Breast epithelium (tissue), 4 donors: ENCODE measurements around the gene SWSAP1. TPM values are rescaled to one million over a fixed set of nuclear protein-coding genes. Genes with fewer than 3 reads are reported as not detected.
A peak's percentile ranks its signal among the peaks of the same experiment; 100 is the strongest.
"Not testable (repeated sequence)": the region's sequence is repeated elsewhere in the genome, so short reads cannot be mapped to it uniquely, and the experiment has no call there.

Source experiments
- DNase-seq, 2 donors: peaks; one replicate each; pipeline ENCODE4 v3.0.0-alpha.2; 2019; ENCODE audit warnings: low spot score in 2 of 2
- H3K27ac ChIP-seq, 2 donors: fragments of 200-600 bp; sonication (generic) in 1 of 2; one replicate each; pipeline ENCODE4 v1.5.1; 2016 to 2019; ENCODE audit warnings: mild to moderate bottlenecking in 1 of 2
- H3K27me3 ChIP-seq, 2 donors: fragments of 200-600 bp; sonication (generic) in 1 of 2; one replicate each; pipeline versions ENCODE4 v1.5.1 to v1.6.0; 2017 to 2019; ENCODE audit warnings: control low read depth in 1 of 2, mild to moderate bottlenecking in 1 of 2
- H3K36me3 ChIP-seq: fragments of 200-600 bp; one replicate; pipeline ENCODE4 v1.5.1; 2019
- H3K4me1 ChIP-seq, 2 donors: fragments of 200-600 bp; sonication (generic); one replicate each; pipeline ENCODE4 v1.5.1; 2016 to 2019; ENCODE audit warnings: control low read depth in 1 of 2
- H3K4me3 ChIP-seq, 3 donors: fragments of 200-600 bp; sonication (generic); 1 replicate in 2 of 3; 2 replicates in 1 of 3; pipeline ENCODE4 v1.5.1; 2016 to 2019; ENCODE audit warnings: mild to moderate bottlenecking in 3 of 3, moderate library complexity in 2 of 3
- H3K9me3 ChIP-seq, 2 donors: fragments of 200-600 bp; sonication (generic) in 1 of 2; one replicate each; pipeline ENCODE4 v1.5.1; 2016 to 2019; ENCODE audit warnings: control low read depth in 1 of 2
- POLR2A ChIP-seq: fragments of 450-650 bp; IDR thresholded peaks from one replicate; pipeline ENCODE4 v1.6.1; 2016; ENCODE audit warnings: antibody characterized with exemption, mild to moderate bottlenecking, moderate library complexity
- POLR2AphosphoS5 ChIP-seq, 3 donors: sonication (generic); formaldehyde crosslinking; IDR thresholded peaks; one replicate each; pipeline ENCODE4 v1.6.1; 2017; ENCODE audit warnings: antibody characterized with exemption in 3 of 3
- intact Hi-C: fragments of 100-400 bp; cut with DNase I; formaldehyde crosslinking; loops from one replicate; pipeline ENCODE4 v1.15.1; 2023; ENCODE audit warnings: low total_unique reads
- total RNA-seq, 3 donors: library from RNA; depleted of rRNA; stranded (reverse); fragments of >200 nt; gene quantifications; one replicate each; pipeline ENCODE4 v1.1.0, GENCODE V29; 2016
- TF ChIP-seq, protein P1 (sequence below), 3 donors: fragments of 450-650 bp; IDR thresholded peaks; one replicate each; pipeline ENCODE4 v1.5.1; 2016 to 2017; ENCODE audit warnings: antibody characterized with exemption in 3 of 3, mild to moderate bottlenecking in 3 of 3, moderate library complexity in 3 of 3

Gene SWSAP1
- total RNA-seq, 3 donors from 2014 or later, result 1.1 to 2.6 (median 2.2) TPM

- Histone ChIP-seq H3K27me3 (no peaks in the 10 kb centered on the region), H3K4me1 (no peaks in the 10 kb centered on the region), H3K36me3 (no peaks in the 10 kb centered on the region), H3K27ac (no peak overlapping the region), H3K9me3 (no peaks in the 10 kb centered on the region), H3K4me3 (no peak overlapping the region)
- TF ChIP-seq POLR2A (no peak), POLR2AphosphoS5 (IDR thresholded peaks at IDR 0.05) (no peak)
- TF ChIP-seq, protein P1, sequence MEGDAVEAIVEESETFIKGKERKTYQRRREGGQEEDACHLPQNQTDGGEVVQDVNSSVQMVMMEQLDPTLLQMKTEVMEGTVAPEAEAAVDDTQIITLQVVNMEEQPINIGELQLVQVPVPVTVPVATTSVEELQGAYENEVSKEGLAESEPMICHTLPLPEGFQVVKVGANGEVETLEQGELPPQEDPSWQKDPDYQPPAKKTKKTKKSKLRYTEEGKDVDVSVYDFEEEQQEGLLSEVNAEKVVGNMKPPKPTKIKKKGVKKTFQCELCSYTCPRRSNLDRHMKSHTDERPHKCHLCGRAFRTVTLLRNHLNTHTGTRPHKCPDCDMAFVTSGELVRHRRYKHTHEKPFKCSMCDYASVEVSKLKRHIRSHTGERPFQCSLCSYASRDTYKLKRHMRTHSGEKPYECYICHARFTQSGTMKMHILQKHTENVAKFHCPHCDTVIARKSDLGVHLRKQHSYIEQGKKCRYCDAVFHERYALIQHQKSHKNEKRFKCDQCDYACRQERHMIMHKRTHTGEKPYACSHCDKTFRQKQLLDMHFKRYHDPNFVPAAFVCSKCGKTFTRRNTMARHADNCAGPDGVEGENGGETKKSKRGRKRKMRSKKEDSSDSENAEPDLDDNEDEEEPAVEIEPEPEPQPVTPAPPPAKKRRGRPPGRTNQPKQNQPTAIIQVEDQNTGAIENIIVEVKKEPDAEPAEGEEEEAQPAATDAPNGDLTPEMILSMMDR (IDR thresholded peaks at IDR 0.05), result no peak
- DNase-seq, result no peak
- intact Hi-C loops, result no loop called here
Measured at GRCh38 chr19:11404588-11405222, 30.2 kb downstream of the SWSAP1 start.

DNA sequence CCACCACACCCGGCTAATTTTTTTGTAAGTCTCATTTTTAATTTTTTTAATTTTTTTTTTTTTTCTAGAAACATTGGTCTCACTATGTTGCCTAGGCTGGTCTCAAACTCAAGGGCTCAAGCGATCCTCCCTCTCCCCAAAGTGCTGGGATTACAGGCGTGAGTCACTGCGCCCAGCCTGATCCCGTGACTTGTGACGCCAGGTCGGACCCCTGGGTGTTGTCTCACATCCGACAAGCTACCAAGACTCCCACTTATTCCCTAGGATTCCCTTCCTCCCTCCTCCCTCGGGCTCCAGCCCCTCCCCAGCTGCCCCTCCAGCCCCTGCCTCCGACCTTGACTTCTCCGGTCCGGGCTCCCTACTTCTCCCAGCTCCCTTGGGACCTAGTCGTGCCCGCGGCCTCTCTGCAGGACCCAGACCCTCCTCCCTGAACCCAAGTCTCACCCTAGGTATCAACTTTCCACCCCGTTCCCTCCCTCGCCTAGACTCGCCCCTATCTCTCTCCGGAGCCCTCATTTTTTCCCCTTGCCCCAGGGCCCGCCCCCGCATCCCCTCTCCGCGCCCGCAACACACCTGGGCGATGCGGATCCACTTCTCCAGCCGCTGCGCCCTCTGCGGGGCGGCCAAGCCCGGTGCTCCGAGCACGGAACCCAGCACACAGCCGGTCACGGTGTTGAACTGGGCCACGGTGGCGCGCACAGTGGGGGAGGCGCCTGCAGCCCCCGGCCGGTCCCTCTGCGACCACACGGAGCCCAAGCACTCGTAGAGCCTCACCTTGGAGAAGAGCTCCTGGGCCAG, 31.6 kb downstream of the SWSAP1 start:
- H3K4me3 ChIP-seq, result peak overlapping the region in 2 of 3 donors; percentile 37 to 49
- no peaks in the 10 kb centered on the region for H3K4me1 ChIP-seq
- DNase-seq, result no peak
- no peaks in the 10 kb centered on the region for H3K27me3 ChIP-seq
- no peaks in the 10 kb centered on the region for H3K36me3 ChIP-seq
- intact Hi-C loops, result no loop called here
- no peaks in the 10 kb centered on the region for H3K9me3 ChIP-seq
- H3K27ac ChIP-seq, result no peak overlapping the region
- TF ChIP-seq, protein P1 (IDR thresholded peaks at IDR 0.05), result peak in 2 of 3 donors; percentile 13 to 55
- peak in 1 of 3 donors; percentile 23 for TF ChIP-seq POLR2AphosphoS5 (IDR thresholded peaks at IDR 0.05)
- no peak for TF ChIP-seq POLR2A

DNA sequence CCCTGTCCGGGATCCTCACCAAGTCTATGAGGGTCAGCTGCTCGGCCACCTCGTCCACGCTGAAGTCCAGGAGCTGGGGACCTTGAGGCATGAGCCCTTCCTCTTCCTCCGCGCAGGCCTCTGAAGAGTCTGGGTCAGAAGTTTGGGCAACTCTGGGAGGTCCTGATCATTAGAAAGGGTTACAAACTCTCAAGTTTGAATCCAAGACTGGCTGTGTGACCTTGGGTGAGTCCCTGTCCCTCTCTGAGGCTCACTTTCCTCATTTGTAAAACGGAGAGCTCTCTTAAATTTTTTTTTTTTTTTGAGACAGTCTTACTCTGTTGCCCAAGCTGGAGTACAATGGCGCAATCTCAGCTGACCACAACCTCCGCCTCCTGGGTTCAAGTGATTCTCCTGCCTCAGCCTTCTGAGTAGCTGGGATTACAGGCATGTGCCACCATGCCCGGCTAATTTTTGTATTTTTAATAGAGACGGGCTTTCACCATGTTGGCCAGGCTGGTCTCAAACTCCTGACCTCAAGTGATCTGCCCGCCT, 32.3 kb downstream of the SWSAP1 start:
- H3K27ac ChIP-seq, H3K9me3 ChIP-seq, H3K27me3 ChIP-seq, DNase-seq, H3K36me3 ChIP-seq, intact Hi-C loops, H3K4me1 ChIP-seq: not testable (repeated sequence)
- H3K4me3 ChIP-seq, result peak overlapping the region in 1 of 3 donors; percentile 49

DNA sequence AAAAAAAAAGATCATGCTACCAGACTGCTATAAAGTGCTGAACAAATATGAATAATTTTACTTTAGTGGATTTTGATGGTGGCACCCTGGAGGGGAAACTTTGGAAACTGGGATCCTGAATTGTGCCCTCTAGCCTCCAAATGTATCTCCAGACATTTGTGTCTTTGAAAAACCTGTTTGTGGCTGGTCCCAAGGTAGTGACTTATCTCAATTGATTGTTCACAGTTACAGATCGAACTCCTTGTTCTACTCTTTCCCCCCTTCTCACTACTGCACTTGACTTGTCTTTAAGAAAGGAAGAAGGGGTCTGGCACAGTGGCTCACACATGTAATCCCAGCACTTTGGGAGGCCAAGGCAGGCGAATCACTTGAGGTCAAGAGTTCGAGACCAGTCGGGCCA, 34.1 kb downstream of the SWSAP1 start:
- Histone ChIP-seq H3K27ac (no peak overlapping the region), H3K9me3 (no peaks in the 10 kb centered on the region), H3K27me3 (no peaks in the 10 kb centered on the region), H3K4me3 (no peak overlapping the region), H3K4me1 (no peaks in the 10 kb centered on the region), H3K36me3 (no peaks in the 10 kb centered on the region)
- intact Hi-C loops, result no loop called here
- TF ChIP-seq POLR2AphosphoS5 (IDR thresholded peaks at IDR 0.05), result no peak
- TF ChIP-seq POLR2A, result no peak
- TF ChIP-seq, protein P1 (IDR thresholded peaks at IDR 0.05), result no peak
- no peak for DNase-seq

DNA sequence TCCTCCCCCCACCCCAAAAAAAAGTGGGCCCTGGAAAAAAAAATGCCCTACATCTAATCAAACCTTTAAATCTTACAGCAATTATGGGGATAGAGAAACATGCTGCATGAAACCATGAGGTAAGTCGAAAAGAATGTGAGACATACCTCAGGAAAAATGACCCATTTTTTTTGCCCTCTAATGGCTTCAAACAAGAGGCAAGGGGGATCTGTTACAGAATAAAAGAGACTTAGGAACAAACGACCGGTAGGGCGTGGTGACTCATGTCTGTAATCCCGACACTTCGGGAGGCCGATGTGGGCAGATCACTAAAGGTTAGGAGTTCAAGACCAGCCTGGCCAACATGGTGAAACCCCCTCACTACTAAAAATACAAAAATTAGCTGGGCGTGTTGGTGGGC, 36.2 kb downstream of the SWSAP1 start:
- H3K4me3 ChIP-seq, result no peak overlapping the region
- H3K27ac ChIP-seq, result no peak overlapping the region
- no peaks in the 10 kb centered on the region for H3K9me3 ChIP-seq
- TF ChIP-seq POLR2A (no peak), POLR2AphosphoS5 (IDR thresholded peaks at IDR 0.05) (no peak)
- TF ChIP-seq, protein P1 (IDR thresholded peaks at IDR 0.05), result no peak
- H3K4me1 ChIP-seq, result no peaks in the 10 kb centered on the region
- DNase-seq, result no peak
- H3K36me3 ChIP-seq, result no peaks in the 10 kb centered on the region
- H3K27me3 ChIP-seq, result no peaks in the 10 kb centered on the region
- intact Hi-C loops, result no loop called here
